GM23338 (cell line): ENCODE data around the gene KCNN3. TPM values are rescaled to one million over a fixed set of nuclear protein-coding genes. Genes with fewer than 3 reads are reported as not detected.

ENCODE experiments used
- ATAC-seq: fragments of 200-7000 bp; cut with Tn5 transposase; 3 replicates; pipeline ENCODE4 v1.9.1; 2020
- DNase-seq: peaks from one replicate; pipeline ENCODE4 v3.0.0-alpha.2; 2015; ENCODE audit warnings: low spot score
- H2AFZ ChIP-seq: fragments of 200-600 bp; sonication (generic); 2 replicates; pipeline ENCODE4 v1.8.0; 2016; ENCODE audit warnings: antibody characterized with exemption, mild to moderate bottlenecking, moderate library complexity
- H3F3A ChIP-seq: fragments of 200-600 bp; sonication (generic); replicated peaks from 2 replicates; pipeline ENCODE4 v1.8.0; 2017; ENCODE audit warnings: antibody characterized with exemption, mixed run types, low read depth
- H3K27ac ChIP-seq: fragments of 200-600 bp; sonication (generic); 2 replicates; pipeline ENCODE4 v1.6.1; 2016; ENCODE audit warnings: low read depth
- H3K27me3 ChIP-seq: fragments of 200-600 bp; sonication (generic); 2 replicates; pipeline ENCODE4 v1.8.0; 2016; ENCODE audit warnings: mild to moderate bottlenecking, mixed run types, moderate library complexity; ENCODE audit not compliant: insufficient read depth
- H3K36me3 ChIP-seq: fragments of 200-600 bp; sonication (generic); 2 replicates; pipeline ENCODE4 v1.8.0; 2016; ENCODE audit warnings: mild to moderate bottlenecking; ENCODE audit not compliant: insufficient read depth
- H3K4me1 ChIP-seq: fragments of 200-600 bp; sonication (generic); 2 replicates; pipeline ENCODE4 v1.8.0; 2016; ENCODE audit warnings: mild to moderate bottlenecking, moderate library complexity; ENCODE audit not compliant: insufficient read depth
- H3K4me2 ChIP-seq: fragments of 200-600 bp; sonication (generic); 2 replicates; pipeline ENCODE4 v1.7.1; 2017; ENCODE audit warnings: mixed run types
- H3K4me3 ChIP-seq: fragments of 200-600 bp; sonication (generic); 2 replicates; pipeline ENCODE4 v1.6.1; 2016; ENCODE audit warnings: mixed run types
- H3K79me2 ChIP-seq: fragments of 200-600 bp; sonication (generic); replicated peaks from 2 replicates; pipeline ENCODE4 v1.8.0; 2017; ENCODE audit warnings: mild to moderate bottlenecking; ENCODE audit not compliant: insufficient read depth
- H3K9me2 ChIP-seq: fragments of 200-600 bp; sonication (generic); 2 replicates; pipeline ENCODE4 v1.8.0; 2017; ENCODE audit not compliant: insufficient read depth
- H4K20me1 ChIP-seq: fragments of 200-600 bp; sonication (generic); replicated peaks from 2 replicates; pipeline ENCODE4 v1.8.0; 2017; ENCODE audit warnings: mild to moderate bottlenecking; ENCODE audit not compliant: insufficient read depth
- H3K27ac Mint-ChIP-seq: 2 replicates; pipeline ENCODE4 v1.8.0; 2020; ENCODE audit warnings: inconsistent platforms, mild to moderate bottlenecking, moderate library complexity, mixed read lengths
- H3K27me3 Mint-ChIP-seq: 3 replicates; pipeline ENCODE4 v1.8.0; 2022; ENCODE audit warnings: low read depth, mild to moderate bottlenecking, moderate library complexity, mixed read lengths, inconsistent platforms; ENCODE audit not compliant: insufficient read depth, poor library complexity
- H3K36me3 Mint-ChIP-seq: 3 replicates; pipeline ENCODE4 v1.8.0; 2021; ENCODE audit warnings: low read depth, mild to moderate bottlenecking, inconsistent platforms, moderate library complexity, mixed read lengths
- H3K4me1 Mint-ChIP-seq: 3 replicates; pipeline ENCODE4 v1.8.0; 2020; ENCODE audit warnings: mild to moderate bottlenecking, inconsistent platforms, mixed read lengths
- H3K4me3 Mint-ChIP-seq: 3 replicates; pipeline ENCODE4 v1.8.0; 2021; ENCODE audit warnings: moderate library complexity, mild to moderate bottlenecking, inconsistent platforms, mixed read lengths
- H3K9me3 Mint-ChIP-seq: 3 replicates; pipeline ENCODE4 v1.8.0; 2020; ENCODE audit warnings: moderate library complexity, mild to moderate bottlenecking, inconsistent platforms, mixed read lengths
- CREB1 ChIP-seq: fragments of 250-450 bp; sonication (Bioruptor Pico); IDR thresholded peaks from 2 replicates; pipeline ENCODE4 v1.5.0; 2020; ENCODE audit warnings: low read depth, mild to moderate bottlenecking, moderate library complexity
- CTCF ChIP-seq, 2 experiments: fragments of 200-600 bp in 1 of 2; sonication (generic) in 1 of 2; conservative IDR thresholded peaks; 2 replicates each; pipeline versions ENCODE4 v1.5.1 to v1.6.1; 2016 to 2017; ENCODE audit warnings: antibody characterized with exemption in 2 of 2, low read depth in 2 of 2, mild to moderate bottlenecking in 2 of 2, moderate library complexity in 1 of 2
- ETS1 ChIP-seq: IDR thresholded peaks from 2 replicates; pipeline ENCODE4 v1.6.1; 2016; ENCODE audit warnings: antibody characterized with exemption
- EZH2 ChIP-seq: fragments of 200-600 bp; sonication (generic); IDR thresholded peaks from one replicate; pipeline ENCODE4 v1.8.0; 2017; ENCODE audit warnings: antibody characterized with exemption, mild to moderate bottlenecking, low read depth; ENCODE audit not compliant: unreplicated experiment
- EZH2phosphoT487 ChIP-seq: fragments of 200-600 bp; sonication (generic); IDR thresholded peaks from one replicate; pipeline ENCODE4 v1.8.1; 2018; ENCODE audit warnings: antibody characterized with exemption; ENCODE audit not compliant: unreplicated experiment
- NANOG ChIP-seq: IDR thresholded peaks from 2 replicates; pipeline ENCODE4 v1.6.1; 2016; ENCODE audit warnings: antibody characterized with exemption, borderline replicate concordance
- POLR2AphosphoS5 ChIP-seq: IDR thresholded peaks from 2 replicates; pipeline ENCODE4 v1.6.1; 2016; ENCODE audit warnings: antibody characterized with exemption, low read depth
- STAT1 ChIP-seq: IDR thresholded peaks from one replicate; pipeline ENCODE4 v1.6.1; 2016; ENCODE audit warnings: antibody characterized with exemption; ENCODE audit not compliant: unreplicated experiment
- ZNF114 ChIP-seq: fragments of 250-450 bp; sonication (Bioruptor Pico); IDR thresholded peaks from 2 replicates; pipeline ENCODE4 v1.5.0; 2020; ENCODE audit warnings: mild to moderate bottlenecking, moderate library complexity
- ZNF331 ChIP-seq: fragments of 250-450 bp; sonication (Bioruptor Pico); IDR thresholded peaks from 2 replicates; pipeline ENCODE4 v1.5.0; 2020; ENCODE audit warnings: low read depth, mild to moderate bottlenecking, moderate library complexity
- ZNF462 ChIP-seq: fragments of 250-450 bp; sonication (Bioruptor Pico); IDR thresholded peaks from 2 replicates; pipeline ENCODE4 v1.5.0; 2020; ENCODE audit warnings: mild to moderate bottlenecking, moderate library complexity
- polyA plus RNA-seq: library from polyadenylated mRNA; unstranded; fragments of >200 nt; fragmentation: Nextera tagmentation; extraction: Ambion mirVana; gene quantifications from 2 replicates; pipeline ENCODE4 v1.2.1, GENCODE V29; 2016
- total RNA-seq: library from RNA; depleted of rRNA; stranded (reverse); fragments of >200 nt; shearing (Covaris generic); gene quantifications from 2 replicates; pipeline ENCODE4 v1.2.3, GENCODE V29; 2014

Gene KCNN3
- total and polyA plus RNA-seq, 2 experiments from 2014 or later = 1.9 to 3.0 TPM

DNA sequence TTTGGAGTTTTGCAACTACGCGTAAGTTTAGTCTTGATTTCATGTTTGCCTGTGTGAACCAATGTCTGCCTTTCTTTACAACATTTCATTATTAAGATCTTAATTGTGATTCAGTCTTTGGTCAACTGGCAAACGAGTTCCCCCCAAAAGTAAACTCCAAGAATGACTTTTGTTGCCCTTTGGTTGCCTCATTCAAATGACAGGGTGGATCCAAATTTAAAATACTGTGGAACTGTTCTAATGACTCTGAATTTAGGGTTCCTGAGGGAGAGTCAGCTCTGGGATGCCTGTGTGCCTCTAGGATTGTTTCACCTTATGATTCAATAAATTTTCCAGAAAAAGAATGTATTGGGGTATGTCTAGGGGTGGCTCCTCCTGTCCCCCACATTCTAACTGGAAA lies 105.3 kb downstream of the KCNN3 start (continued):
- no peak for TF ChIP-seq ZNF114 (CRISPR knock-in tag)
- no peak for TF ChIP-seq ZNF331 (CRISPR knock-in tag)
- no peak for TF ChIP-seq STAT1
- no peak for TF ChIP-seq POLR2AphosphoS5
- TF ChIP-seq EZH2phosphoT487 = no peak
- no peak for TF ChIP-seq CTCF (conservative IDR thresholded peaks at IDR 0.05; ENCODE audit: low read depth in 2 of 2)
- TF ChIP-seq CREB1 (CRISPR knock-in tag) = no peak
- TF ChIP-seq EZH2 = no peak

DNA sequence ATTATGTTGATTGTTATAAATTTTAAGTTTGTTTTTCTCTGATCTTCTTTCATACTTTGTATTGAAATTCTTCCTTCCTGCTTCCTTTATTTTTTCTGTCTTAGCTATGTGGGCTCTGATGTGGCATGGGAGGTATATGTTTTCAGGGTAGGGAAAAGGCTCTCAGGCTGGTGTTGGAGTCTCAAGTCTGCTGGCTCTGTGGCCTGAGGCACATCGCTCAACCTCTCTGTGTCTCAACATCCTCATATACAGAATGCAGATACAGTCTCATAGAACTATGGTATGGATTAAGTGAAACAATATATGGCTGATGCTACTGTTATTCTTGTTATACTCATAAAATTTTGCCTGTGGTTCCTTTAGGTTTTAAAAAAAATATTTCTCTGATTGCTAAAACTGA lies 105.9 kb downstream of the KCNN3 start:
- Histone ChIP-seq H4K20me1 (no peaks in the 10 kb centered on the region; the same call in 1 of the 2 replicates), H3K27me3 (peaks cover 17% of the 10 kb centered on the region; the same call in 1 of the 2 replicates), H3K36me3 (no peaks in the 10 kb centered on the region), H3K4me3 (no peak overlapping the region), H3K27ac (no peak overlapping the region), H3K79me2 (no peaks in the 10 kb centered on the region), H3F3A (no peaks in the 10 kb centered on the region), H2AFZ (no peak overlapping the region), H3K4me2 (no peak overlapping the region), H3K4me1 (no peaks in the 10 kb centered on the region), H3K9me2 (no peaks in the 10 kb centered on the region)
- Mint-ChIP-seq H3K27ac (no peak overlapping the region), H3K36me3 (no peaks in the 10 kb centered on the region), H3K4me3 (no peak overlapping the region), H3K9me3 (no peaks in the 10 kb centered on the region), H3K27me3 (peaks cover 4% of the 10 kb centered on the region), H3K4me1 (no peaks in the 10 kb centered on the region)
- DNase-seq = no peak
- no peak for ATAC-seq
- TF ChIP-seq CTCF (conservative IDR thresholded peaks at IDR 0.05; ENCODE audit: low read depth in 2 of 2) = no peak
- TF ChIP-seq CREB1 (CRISPR knock-in tag) = no peak
- no peak for TF ChIP-seq ZNF114 (CRISPR knock-in tag)
- no peak for TF ChIP-seq EZH2
- TF ChIP-seq ETS1 = no peak
- TF ChIP-seq NANOG = no peak
- TF ChIP-seq ZNF331 (CRISPR knock-in tag) = no peak
- TF ChIP-seq ZNF462 (CRISPR knock-in tag) = no peak
